ENCODE results near the gene PEAR1. TPM values are rescaled to one million over a fixed set of nuclear protein-coding genes. Genes with fewer than 3 reads are reported as not detected.
A peak's percentile ranks its signal among the peaks of the same experiment; 100 is the strongest.

Gene PEAR1
- total RNA-seq, 2 experiments from 2014 or later: 0.28 TPM

GRCh38 chr1:156851779-156852417 lies 41.6 kb upstream of the PEAR1 start:
- Mint-ChIP-seq H3K36me3 (no peaks in the 10 kb centered on the region), H3K4me3 (no peak overlapping the region), H3K27me3 (peaks cover 2% of the 10 kb centered on the region), H3K9me3 (no peaks in the 10 kb centered on the region), H3K27ac (no peak overlapping the region), H3K4me1 (peaks cover 23% of the 10 kb centered on the region)
- no peak for ATAC-seq (ENCODE audit: low read depth)
- no peak for DNase-seq
- POLR2A ChIA-PET: interaction anchor here (0.9 kb wide), 1 partner anchor 9 kb away, joined by 3 read pairs; no protein-coding TSS in a partner anchor

GRCh38 chr1:156852418-156852874 lies 41.1 kb upstream of the PEAR1 start:
- Mint-ChIP-seq H3K4me1 (peaks cover 19% of the 10 kb centered on the region), H3K9me3 (no peaks in the 10 kb centered on the region), H3K27ac (no peak overlapping the region), H3K27me3 (peaks cover 7% of the 10 kb centered on the region), H3K36me3 (no peaks in the 10 kb centered on the region), H3K4me3 (no peak overlapping the region)
- POLR2A ChIA-PET: interaction anchor here (0.9 kb wide), 1 partner anchor 9 kb away, joined by 3 read pairs; no protein-coding TSS in a partner anchor
- DNase-seq (no peak), ATAC-seq (ENCODE audit: low read depth) (no peak)

GRCh38 chr1:156853761-156854160 lies 39.8 kb upstream of the PEAR1 start:
- no peak overlapping the region for H3K27ac Mint-ChIP-seq
- peaks cover 13% of the 10 kb centered on the region for H3K4me1 Mint-ChIP-seq
- POLR2A ChIA-PET: no interaction called here
- DNase-seq (no peak), ATAC-seq (ENCODE audit: low read depth) (no peak)
- H3K27me3 Mint-ChIP-seq: peaks cover 19% of the 10 kb centered on the region
- no peaks in the 10 kb centered on the region for H3K9me3 Mint-ChIP-seq
- H3K36me3 Mint-ChIP-seq: no peaks in the 10 kb centered on the region
- no peak overlapping the region for H3K4me3 Mint-ChIP-seq

- Mint-ChIP-seq H3K9me3 (no peaks in the 10 kb centered on the region), H3K36me3 (no peaks in the 10 kb centered on the region), H3K4me1 (peaks cover 12% of the 10 kb centered on the region), H3K27ac (no peak overlapping the region), H3K27me3 (peaks cover 26% of the 10 kb centered on the region), H3K4me3 (no peak overlapping the region)
- DNase-seq (no peak), ATAC-seq (ENCODE audit: low read depth) (no peak)
- POLR2A ChIA-PET: no interaction called here
Measured at GRCh38 chr1:156854634-156855033, 38.9 kb upstream of the PEAR1 start.

GRCh38 chr1:156856282-156856785 lies 37.2 kb upstream of the PEAR1 start:
- Mint-ChIP-seq H3K36me3 (no peaks in the 10 kb centered on the region), H3K4me3 (no peak overlapping the region), H3K9me3 (no peaks in the 10 kb centered on the region), H3K4me1 (peaks cover 14% of the 10 kb centered on the region), H3K27me3 (peaks cover 30% of the 10 kb centered on the region), H3K27ac (no peak overlapping the region)
- POLR2A ChIA-PET: no interaction called here
- DNase-seq (no peak), ATAC-seq (ENCODE audit: low read depth) (no peak)

GRCh38 chr1:156857532-156857931 lies 36.0 kb upstream of the PEAR1 start:
- ATAC-seq (ENCODE audit: low read depth) (no peak), DNase-seq (no peak)
- H3K9me3 Mint-ChIP-seq: no peaks in the 10 kb centered on the region
- peaks cover 25% of the 10 kb centered on the region for H3K4me1 Mint-ChIP-seq
- POLR2A ChIA-PET: interaction anchor here (0.8 to 6.7 kb wide), 5 partner anchors 9 to 131 kb away, joined by 3 to 54 read pairs (median 5); no protein-coding TSS in a partner anchor
- H3K27me3 Mint-ChIP-seq: peaks cover 37% of the 10 kb centered on the region
- peaks cover 2% of the 10 kb centered on the region for H3K36me3 Mint-ChIP-seq
- no peak overlapping the region for H3K27ac Mint-ChIP-seq
- H3K4me3 Mint-ChIP-seq: no peak overlapping the region

- H3K4me3 Mint-ChIP-seq: peak overlapping the region; percentile 61
- ATAC-seq (ENCODE audit: low read depth) (no peak), DNase-seq (no peak)
- H3K4me1 Mint-ChIP-seq: peaks cover 31% of the 10 kb centered on the region
- POLR2A ChIA-PET: interaction anchor here (1.2 to 6.7 kb wide), 5 partner anchors 10 to 130 kb away, joined by 5 to 54 read pairs (median 9); partner anchors contain the start of genes ISG20L2 and METTL25B
- no peaks in the 10 kb centered on the region for H3K9me3 Mint-ChIP-seq
- H3K27ac Mint-ChIP-seq: no peak overlapping the region
- peaks cover 2% of the 10 kb centered on the region for H3K36me3 Mint-ChIP-seq
- peaks cover 37% of the 10 kb centered on the region for H3K27me3 Mint-ChIP-seq
Measured at GRCh38 chr1:156858555-156858956, 35.0 kb upstream of the PEAR1 start.

- H3K36me3 Mint-ChIP-seq: peaks cover 2% of the 10 kb centered on the region
- DNase-seq (no peak), ATAC-seq (ENCODE audit: low read depth) (no peak)
- H3K4me1 Mint-ChIP-seq: peaks cover 35% of the 10 kb centered on the region
- POLR2A ChIA-PET: interaction anchor here (0.9 to 6.7 kb wide), 12 partner anchors 10 to 133 kb away, joined by 3 to 54 read pairs (median 16); partner anchors contain the start of genes ISG20L2, METTL25B, PEAR1 and SH2D2A
- no peak within 1 kb of the TSS for H3K27ac Mint-ChIP-seq
- no peaks in the 10 kb centered on the region for H3K9me3 Mint-ChIP-seq
- peaks cover 37% of the 10 kb centered on the region for H3K27me3 Mint-ChIP-seq
- H3K4me3 Mint-ChIP-seq: peak within 1 kb of the TSS; percentile 85
Measured at GRCh38 chr1:156858959-156859522, 34.5 kb upstream of the PEAR1 start, which contains the start of gene INSRR. Gene INSRR (minus strand): TSS chr1:156859117. CDS start chr1:156858621, 496 bp downstream.

GRCh38 chr1:156859523-156860112 lies 33.9 kb upstream of the PEAR1 start:
- Mint-ChIP-seq H3K27me3 (peaks cover 37% of the 10 kb centered on the region), H3K4me3 (peak overlapping the region; percentile 85), H3K36me3 (peaks cover 2% of the 10 kb centered on the region), H3K4me1 (peaks cover 39% of the 10 kb centered on the region), H3K9me3 (no peaks in the 10 kb centered on the region), H3K27ac (no peak overlapping the region)
- ATAC-seq (ENCODE audit: low read depth) (peak; percentile 12), DNase-seq (peak; percentile 57)
- POLR2A ChIA-PET: interaction anchor here (0.5 to 6.7 kb wide), 17 partner anchors 11 to 336 kb away, joined by 3 to 54 read pairs (median 9); partner anchors contain the start of genes ISG20L2, METTL25B, PEAR1 and PRCC

- ATAC-seq (ENCODE audit: low read depth) (peak; percentile 40), DNase-seq (peak; percentile 80)
- H3K27me3 Mint-ChIP-seq: peaks cover 37% of the 10 kb centered on the region
- peak overlapping the region; percentile 85 for H3K4me3 Mint-ChIP-seq
- H3K27ac Mint-ChIP-seq: peak overlapping the region; percentile 58
- H3K36me3 Mint-ChIP-seq: peaks cover 2% of the 10 kb centered on the region
- peaks cover 43% of the 10 kb centered on the region for H3K4me1 Mint-ChIP-seq
- no peaks in the 10 kb centered on the region for H3K9me3 Mint-ChIP-seq
- POLR2A ChIA-PET: interaction anchor here (0.5 to 6.7 kb wide), 17 partner anchors 12 to 337 kb away, joined by 3 to 54 read pairs (median 9); partner anchors contain the start of genes ISG20L2, METTL25B, PEAR1 and PRCC
Measured at GRCh38 chr1:156860113-156860627, 33.3 kb upstream of the PEAR1 start.

GRCh38 chr1:156860628-156861423 lies 32.7 kb upstream of the PEAR1 start, which contains the start of gene NTRK1:
Gene NTRK1 (plus strand): TSS chr1:156860865. CDS start chr1:156860935, 70 bp downstream.
- peak; percentile 79 for ATAC-seq (ENCODE audit: low read depth)
- peak; percentile 75 for DNase-seq
- H3K4me3 Mint-ChIP-seq: peak within 1 kb of the TSS; percentile 85
- peaks cover 50% of the 10 kb centered on the region for H3K4me1 Mint-ChIP-seq
- peaks cover 40% of the 10 kb centered on the region for H3K27me3 Mint-ChIP-seq
- no peaks in the 10 kb centered on the region for H3K9me3 Mint-ChIP-seq
- peak within 1 kb of the TSS; percentile 58 for H3K27ac Mint-ChIP-seq
- POLR2A ChIA-PET: interaction anchor here (0.5 to 6.7 kb wide), 19 partner anchors 8 to 337 kb away, joined by 3 to 54 read pairs (median 8); partner anchors contain the start of genes HDGF, ISG20L2, METTL25B and MRPL24
- H3K36me3 Mint-ChIP-seq: peaks cover 2% of the 10 kb centered on the region

GRCh38 chr1:156862584-156862983 lies 30.9 kb upstream of the PEAR1 start:
- H3K4me1 Mint-ChIP-seq: peaks cover 60% of the 10 kb centered on the region
- DNase-seq (no peak), ATAC-seq (ENCODE audit: low read depth) (no peak)
- peaks cover 33% of the 10 kb centered on the region for H3K27me3 Mint-ChIP-seq
- peak overlapping the region; percentile 78 for H3K4me3 Mint-ChIP-seq
- H3K9me3 Mint-ChIP-seq: no peaks in the 10 kb centered on the region
- H3K27ac Mint-ChIP-seq: peak overlapping the region; percentile 89
- POLR2A ChIA-PET: interaction anchor here (0.6 to 6.7 kb wide), 9 partner anchors 12 to 95 kb away, joined by 3 to 54 read pairs (median 7); partner anchors contain the start of genes PRCC and SH2D2A
- H3K36me3 Mint-ChIP-seq: peaks cover 2% of the 10 kb centered on the region
